ENCODE data around the gene CRYAA.

DNA sequence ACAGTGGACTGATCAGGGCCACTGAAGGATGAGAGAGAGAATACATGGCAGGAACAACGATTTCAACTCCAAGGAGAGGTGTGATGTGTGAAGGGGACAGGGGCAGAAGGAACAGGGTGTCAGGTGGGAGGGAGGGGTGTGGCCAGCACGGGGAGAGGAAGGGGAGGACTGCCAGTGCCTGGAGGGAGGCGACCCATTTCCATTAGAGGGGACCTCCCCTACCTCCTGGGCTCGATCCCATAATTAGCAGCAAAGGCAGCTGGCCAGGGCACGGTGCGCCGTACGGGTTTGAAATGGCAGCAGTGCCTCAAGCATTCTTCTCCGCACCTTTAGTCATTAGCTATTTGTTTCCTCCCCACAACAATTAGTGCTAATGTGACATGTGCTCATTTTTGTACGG lies 22.7 kb downstream of the CRYAA start:
- no peak for TF ChIP-seq CTCF (IDR thresholded peaks at IDR 0.05; ENCODE audit: extremely low read depth in 1 of 2, insufficient read depth in 1 of 2, low read depth in 1 of 2, low read length in 2 of 2)
- no peak for TF ChIP-seq POLR2A (IDR thresholded peaks at IDR 0.05; ENCODE audit: low read depth, low read length)

All from endothelial cell of umbilical vein (primary cell).